ENCODE results near the gene IFTAP.

GRCh38 chr11:36623494-36623893 is 29.2 kb downstream of the IFTAP start:
- TF ChIP-seq CTCF (IDR thresholded peaks at IDR 0.05) (no peak), POLR2A (IDR thresholded peaks at IDR 0.05) (no peak)
